BJ (cell line): ENCODE results near the gene HMGCR. TPM values are rescaled to one million over a fixed set of nuclear protein-coding genes. Genes with fewer than 3 reads are reported as not detected.

ENCODE experiments used
- CTCF ChIA-PET: fragments of 350-600 bp; formaldehyde crosslinking; extraction: SDS; loops from one replicate; lab custom pipeline; 2021; ENCODE audit warnings: antibody characterized with exemption, inconsistent platforms; lab: Yijun Ruan, JAX
- POLR2A ChIA-PET: fragments of 300-600 bp; sonication (Branson Sonifier 250); formaldehyde crosslinking; extraction: SDS; loops from one replicate; lab custom pipeline; 2021; ENCODE audit warnings: antibody characterized with exemption; lab: Charles Lee
- DNase-seq: peaks from one replicate; pipeline ENCODE4 v3.0.0-alpha.2; 2011; ENCODE audit warnings: low read depth
- H3K27me3 ChIP-seq: 2 replicates; pipeline ENCODE4 v1.6.0; 2011; ENCODE audit warnings: low read length; ENCODE audit not compliant: control insufficient read depth, insufficient read depth
- H3K36me3 ChIP-seq: 2 replicates; pipeline ENCODE4 v1.5.1; 2011; ENCODE audit warnings: low read length; ENCODE audit not compliant: control insufficient read depth, insufficient read depth
- H3K4me3 ChIP-seq: 2 replicates; pipeline ENCODE4 v1.5.1; 2011; ENCODE audit warnings: low read depth, mild to moderate bottlenecking, control low read depth, low read length
- CTCF ChIP-seq: IDR thresholded peaks from 2 replicates; pipeline ENCODE4 v1.5.1; 2011; ENCODE audit warnings: low read depth, mild to moderate bottlenecking, control low read depth, inconsistent platforms, low read length, moderate library complexity; ENCODE audit not compliant: insufficient read depth
- polyA plus RNA-seq: library from polyadenylated mRNA; depleted of rRNA; stranded (reverse); fragments of >200 nt; gene quantifications from 2 replicates; pipeline ENCODE4 v1.2.3, GENCODE V29; 2011; rRNA removed

The HMGCR gene
- polyA plus RNA-seq, 1 experiment, result 8.1 TPM

GRCh38 chr5:75405296-75405695 lies 68.3 kb downstream of the HMGCR start:
- Histone ChIP-seq H3K36me3 (no peaks in the 10 kb centered on the region), H3K27me3 (no peaks in the 10 kb centered on the region), H3K4me3 (no peak overlapping the region)
- CTCF ChIA-PET, result no interaction called here
- DNase-seq, result no peak
- POLR2A ChIA-PET, result no interaction called here
- no peak for TF ChIP-seq CTCF

Other genes with a start within 250 kb of the HMGCR start
- 0.02 and 0.07 TPM in 2 replicates for gene ANKRD31, start 100.3 kb upstream of the HMGCR start, polyA plus RNA-seq
- 4.5 and 9.5 TPM in 2 replicates for gene CERT1, start 174.4 kb downstream of the HMGCR start, polyA plus RNA-seq
- 11.8 and 26.1 TPM in 2 replicates for gene POLK, start 174.7 kb downstream of the HMGCR start, polyA plus RNA-seq